ENCODE data around the gene AGBL1. TPM values are rescaled to one million over a fixed set of nuclear protein-coding genes. Genes with fewer than 3 reads are reported as not detected.
A peak's percentile ranks its signal among the peaks of the same experiment; 100 is the strongest.

AGBL1 gene
- total RNA-seq, 1 donor, result not detected

- TF ChIP-seq, protein P1, sequence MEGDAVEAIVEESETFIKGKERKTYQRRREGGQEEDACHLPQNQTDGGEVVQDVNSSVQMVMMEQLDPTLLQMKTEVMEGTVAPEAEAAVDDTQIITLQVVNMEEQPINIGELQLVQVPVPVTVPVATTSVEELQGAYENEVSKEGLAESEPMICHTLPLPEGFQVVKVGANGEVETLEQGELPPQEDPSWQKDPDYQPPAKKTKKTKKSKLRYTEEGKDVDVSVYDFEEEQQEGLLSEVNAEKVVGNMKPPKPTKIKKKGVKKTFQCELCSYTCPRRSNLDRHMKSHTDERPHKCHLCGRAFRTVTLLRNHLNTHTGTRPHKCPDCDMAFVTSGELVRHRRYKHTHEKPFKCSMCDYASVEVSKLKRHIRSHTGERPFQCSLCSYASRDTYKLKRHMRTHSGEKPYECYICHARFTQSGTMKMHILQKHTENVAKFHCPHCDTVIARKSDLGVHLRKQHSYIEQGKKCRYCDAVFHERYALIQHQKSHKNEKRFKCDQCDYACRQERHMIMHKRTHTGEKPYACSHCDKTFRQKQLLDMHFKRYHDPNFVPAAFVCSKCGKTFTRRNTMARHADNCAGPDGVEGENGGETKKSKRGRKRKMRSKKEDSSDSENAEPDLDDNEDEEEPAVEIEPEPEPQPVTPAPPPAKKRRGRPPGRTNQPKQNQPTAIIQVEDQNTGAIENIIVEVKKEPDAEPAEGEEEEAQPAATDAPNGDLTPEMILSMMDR (IDR thresholded peaks at IDR 0.05; ENCODE audit: insufficient read depth, low read depth, low read length), result no peak
- no peak overlapping the region for H3K4me3 ChIP-seq (ENCODE audit: low read depth, low read length)
- no peak for DNase-seq (ENCODE audit: low read depth)
These were observed 512.5 kb downstream of the AGBL1 start for GRCh38 chr15:86591994-86592735.

DNA sequence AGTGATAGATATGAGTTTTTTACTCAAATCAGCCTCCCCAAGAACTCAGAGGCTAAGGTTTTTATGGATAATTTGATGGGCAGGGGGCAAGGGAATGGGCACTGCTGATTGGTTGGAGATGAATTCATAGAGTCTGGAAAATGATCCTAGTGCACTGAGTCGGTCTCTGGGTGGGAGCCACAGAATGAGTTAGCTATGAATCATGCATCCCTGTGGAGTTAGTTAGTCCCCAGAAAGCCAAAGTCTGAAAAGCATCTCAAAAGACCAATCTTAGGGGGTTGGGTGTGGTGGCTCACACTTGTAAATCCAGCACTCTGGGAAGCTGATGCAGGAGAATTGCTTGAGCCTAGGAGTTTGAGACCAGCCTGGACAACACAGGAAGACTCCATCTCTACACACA lies 516.1 kb downstream of the AGBL1 start:
- H3K4me3 ChIP-seq (ENCODE audit: low read depth, low read length), result no peak overlapping the region
- TF ChIP-seq, protein P1 (IDR thresholded peaks at IDR 0.05; ENCODE audit: insufficient read depth, low read depth, low read length), result no peak
- DNase-seq (ENCODE audit: low read depth), result no peak

DNA sequence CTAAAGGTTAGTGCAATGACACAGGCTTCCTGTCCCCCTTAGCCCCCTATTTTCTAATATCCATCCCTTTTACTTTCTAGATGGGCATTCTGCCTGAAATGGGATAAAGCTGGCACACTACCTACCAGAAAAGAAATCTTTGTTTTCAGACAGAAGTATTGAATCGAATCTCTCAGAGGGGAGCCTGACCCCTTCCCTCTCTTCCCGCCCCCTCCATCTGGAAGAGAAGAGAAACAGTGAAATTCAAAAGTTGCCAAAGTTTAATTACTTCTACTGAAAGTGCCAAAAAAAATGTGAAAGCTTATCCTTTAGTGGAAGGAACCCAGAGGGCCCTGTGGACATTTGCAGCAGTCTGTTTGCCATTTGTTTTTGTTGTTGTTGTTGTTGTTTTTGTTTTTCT lies 523.8 kb downstream of the AGBL1 start:
- TF ChIP-seq, protein P1 (IDR thresholded peaks at IDR 0.05; ENCODE audit: insufficient read depth, low read depth, low read length), result no peak
- no peak for DNase-seq (ENCODE audit: low read depth)

GRCh38 chr15:86608461-86609205 lies 529.0 kb downstream of the AGBL1 start:
- TF ChIP-seq, protein P1 (IDR thresholded peaks at IDR 0.05; ENCODE audit: insufficient read depth, low read depth, low read length), result no peak
- peak; percentile 5 for DNase-seq (ENCODE audit: low read depth)
- H3K4me3 ChIP-seq (ENCODE audit: low read depth, low read length), result no peak overlapping the region

More for the DNA sequence above, 523.8 kb downstream of the AGBL1 start:
- no peak overlapping the region for H3K4me3 ChIP-seq (ENCODE audit: low read depth, low read length)

GRCh38 chr15:86609275-86609674 lies 529.6 kb downstream of the AGBL1 start:
- TF ChIP-seq, protein P1 (IDR thresholded peaks at IDR 0.05; ENCODE audit: insufficient read depth, low read depth, low read length), result no peak
- no peak for DNase-seq (ENCODE audit: low read depth)

GRCh38 chr15:86610038-86610437 lies 530.4 kb downstream of the AGBL1 start:
- H3K4me3 ChIP-seq (ENCODE audit: low read depth, low read length), result no peak overlapping the region
- DNase-seq (ENCODE audit: low read depth), result no peak
- TF ChIP-seq, protein P1 (IDR thresholded peaks at IDR 0.05; ENCODE audit: insufficient read depth, low read depth, low read length), result no peak

More at GRCh38 chr15:86609275-86609674, 529.6 kb downstream of the AGBL1 start:
- no peak overlapping the region for H3K4me3 ChIP-seq (ENCODE audit: low read depth, low read length)
